Right cardiac atrium (tissue), 5 donors: ENCODE data around the gene ATMIN. TPM values are rescaled to one million over a fixed set of nuclear protein-coding genes. Genes with fewer than 3 reads are reported as not detected.

Experiments
- ATAC-seq, 2 donors: fragments of 200-7000 bp; cut with Tn5 transposase; one replicate each; pipeline versions ENCODE4 v1.8.0 to v1.9.1; 2020; ENCODE audit warnings: moderate library complexity in 2 of 2, mild to moderate bottlenecking in 1 of 2
- DNase-seq, 3 donors: peaks; one replicate each; pipeline ENCODE4 v3.0.0-alpha.2; 2020
- H3K27ac ChIP-seq: one replicate; pipeline ENCODE4 v1.5.1; 2013; ENCODE audit warnings: mild to moderate bottlenecking, low read length, control low read depth, moderate library complexity
- H3K27me3 ChIP-seq: one replicate; pipeline ENCODE4 v1.6.1; 2013; ENCODE audit not compliant: control insufficient read depth, insufficient read depth
- H3K4me1 ChIP-seq: one replicate; pipeline ENCODE4 v1.6.1; 2013; ENCODE audit warnings: low read length; ENCODE audit not compliant: control insufficient read depth, insufficient read depth
- H3K4me3 ChIP-seq: one replicate; pipeline ENCODE4 v1.5.1; 2013; ENCODE audit warnings: low read length, control low read depth
- H3K9me3 ChIP-seq: one replicate; pipeline ENCODE4 v1.6.1; 2013; ENCODE audit warnings: low read length; ENCODE audit not compliant: control insufficient read depth
- WGBS: extraction: QIAGEN DNeasy Blood & Tissue Kit; methylation state at CpG from one replicate; pipeline ENCODE4 v1.1.7; 2013; 5-methylcytosine and 5-hydroxymethylcytosine counted together
- intact Hi-C, 4 donors: fragments of 100-400 bp; cut with DNase I; formaldehyde crosslinking; loops; one replicate each; pipeline versions ENCODE4 v1.11.0 to v1.14.0; 2022 to 2023
- polyA plus RNA-seq: library from polyadenylated mRNA; stranded (reverse); fragments of 200-250 nt; gene quantifications from one replicate; pipeline ENCODE4 v1.2.3, GENCODE V29; 2013
- total RNA-seq, 4 donors: library from RNA; stranded (reverse); fragmentation: NEBNext Ultra II Directional; extraction: Animal tissue kit (Norgen Biotek cat#: 25700); gene quantifications; one replicate each; pipeline ENCODE4 v1.2.1, GENCODE V29; 2021
- donor health status: healthy with polysubstance abuse.
- donor health status: DM: no; HTN: yes; CAD: no.
- donor health status: DM: no; HTN: no; CAD: no.
- donor health status: DM: no; HTN: yes; CAD: no; lungs with severe emphysema.
- donor health status: DM: yes; HTN: yes; CAD: no.

Gene ATMIN
- total and polyA plus RNA-seq, 5 donors: 9.4 to 25.7 (median 21.0) TPM

DNA sequence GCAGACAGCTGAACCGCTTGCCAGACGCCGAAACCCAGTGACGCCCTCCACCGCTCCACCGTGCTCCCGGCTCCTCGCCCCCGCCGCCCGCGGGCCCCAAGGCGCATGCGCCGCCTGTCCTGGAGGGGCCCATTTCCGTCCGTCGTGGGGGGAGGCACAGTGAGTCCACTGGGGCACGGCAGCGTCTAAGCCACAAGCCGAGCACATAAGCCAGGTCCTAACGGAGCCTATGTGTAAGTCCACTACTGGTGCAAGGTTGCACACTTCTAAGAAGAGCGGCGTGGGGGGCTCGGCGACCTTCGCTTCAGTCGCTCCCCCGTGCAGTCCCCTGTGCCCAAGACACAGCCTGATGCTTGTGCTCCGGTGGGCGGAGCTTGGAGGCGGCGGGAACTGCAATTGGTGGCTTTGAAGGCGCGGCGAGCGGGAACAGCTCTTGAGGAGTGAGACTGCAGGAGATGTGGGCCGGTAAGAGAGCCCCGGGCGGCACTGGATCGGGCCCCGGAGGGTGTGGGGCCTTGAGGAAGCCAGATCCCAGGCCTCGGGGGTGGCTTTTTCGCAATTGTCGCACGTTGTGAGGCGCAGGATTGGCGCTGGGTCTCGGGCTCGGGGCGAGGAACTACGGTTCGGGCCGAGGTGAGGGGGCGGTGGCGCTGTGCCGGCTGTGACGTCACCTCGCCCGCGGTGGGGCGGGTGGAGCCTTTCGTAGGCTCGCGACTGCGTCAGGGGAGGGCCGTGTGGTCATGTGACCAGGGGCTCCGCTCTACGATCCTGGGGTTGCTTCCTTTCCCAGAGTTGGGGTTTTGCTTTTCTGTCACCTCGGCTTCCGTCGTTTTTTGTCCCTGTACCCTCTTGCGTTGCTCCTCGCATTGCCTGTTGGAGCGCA is 28.6 kb upstream of the ATMIN start, which contains the start of the genes CENPN and CMC2:
Gene CENPN (plus strand): TSS at position 402 of the 883 bp plus-strand sequence. CDS start 4,726 bp downstream, outside the sequence.
Gene CMC2 (minus strand): TSS at position 73 of the 883 bp plus-strand sequence. CDS start 9,491 bp downstream, outside the sequence.
- peak within 1 kb of the TSS; percentile 79 for H3K27ac ChIP-seq
- H3K4me3 ChIP-seq: peak within 1 kb of the TSS; percentile 63
- H3K27me3 ChIP-seq: no peaks in the 10 kb centered on the region
- peaks cover 6% of the 10 kb centered on the region for H3K4me1 ChIP-seq
- ATAC-seq (peak; percentile 97), DNase-seq (peak; percentile 99 to 100 (median 100))
- no peaks in the 10 kb centered on the region for H3K9me3 ChIP-seq
- under 1% methylated on average over 75 of the region's 75 CpGs for WGBS
- intact Hi-C loops: no loop called here

DNA sequence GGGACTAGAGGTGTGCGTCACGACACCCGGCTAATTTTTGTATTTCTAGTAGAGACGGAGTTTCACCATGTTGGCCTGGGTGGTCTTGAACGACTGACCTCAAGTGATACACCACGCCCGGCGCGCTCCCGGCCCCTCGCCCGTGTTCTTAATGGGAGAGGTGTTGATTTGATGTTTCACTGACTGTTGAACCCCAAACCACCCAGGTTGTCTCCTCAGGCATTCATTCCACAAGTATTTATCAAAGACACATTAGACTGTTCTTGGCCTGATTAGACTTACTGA is 27.2 kb upstream of the ATMIN start:
- Histone ChIP-seq H3K4me1 (peaks cover 6% of the 10 kb centered on the region), H3K27ac (no peak overlapping the region), H3K4me3 (no peak overlapping the region), H3K27me3 (no peaks in the 10 kb centered on the region), H3K9me3 (no peaks in the 10 kb centered on the region)
- intact Hi-C loops: no loop called here
- WGBS: 92% methylated on average over 12 of the region's 12 CpGs
- DNase-seq (peak in 2 of 3 donors; percentile 57 to 60), ATAC-seq (no peak)

DNA sequence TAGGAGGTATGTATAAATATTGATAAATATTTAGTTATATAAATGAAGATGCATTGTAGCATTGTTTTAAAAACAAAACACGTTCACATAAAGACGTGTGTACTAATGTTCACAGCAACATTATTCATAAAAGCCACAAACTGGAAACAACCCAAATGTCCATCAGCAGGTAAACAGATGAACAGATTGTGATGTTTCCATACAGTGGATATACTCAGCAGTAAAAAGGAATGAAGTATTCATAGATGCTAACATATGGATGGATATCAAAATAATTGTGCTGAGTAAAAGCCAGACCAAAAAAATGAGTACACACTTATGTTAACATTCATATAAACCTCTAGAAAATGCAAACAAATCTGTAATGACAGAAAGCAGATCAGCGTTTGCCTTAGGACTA is 22.7 kb upstream of the ATMIN start:
- ATAC-seq: no peak
- no peaks in the 10 kb centered on the region for H3K9me3 ChIP-seq

DNA sequence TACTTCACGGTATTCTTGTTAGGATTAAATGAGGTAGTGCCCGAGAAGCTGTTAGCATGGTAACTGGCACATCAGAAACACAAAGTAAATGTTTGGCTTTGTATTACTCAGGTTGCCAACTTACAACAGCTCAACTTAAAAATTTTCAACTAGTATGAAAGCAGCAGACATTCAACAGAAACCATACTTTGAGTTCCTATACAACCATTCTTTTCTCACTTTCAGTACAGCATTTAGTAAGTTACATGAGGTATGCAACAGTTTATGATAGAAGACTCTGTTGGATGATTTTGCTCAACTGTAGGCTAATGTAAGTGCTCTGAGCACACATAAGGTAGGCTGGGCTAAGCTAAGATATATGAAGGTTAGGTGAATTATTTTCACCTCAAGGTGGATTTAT is 21.0 kb upstream of the ATMIN start:
- DNase-seq (no peak), ATAC-seq (no peak)
- Histone ChIP-seq H3K27ac (no peak overlapping the region), H3K4me3 (no peak overlapping the region), H3K4me1 (no peaks in the 10 kb centered on the region), H3K27me3 (no peaks in the 10 kb centered on the region), H3K9me3 (no peaks in the 10 kb centered on the region)
- intact Hi-C loops: no loop called here
- 91% methylated on average over 2 of the region's 2 CpGs for WGBS

More for the DNA sequence above, 22.7 kb upstream of the ATMIN start:
- no peak for DNase-seq
- intact Hi-C loops: no loop called here
- no peaks in the 10 kb centered on the region for H3K27me3 ChIP-seq
- no peaks in the 10 kb centered on the region for H3K4me1 ChIP-seq
- WGBS: 91% methylated on average over 3 of the region's 3 CpGs
- H3K27ac ChIP-seq: no peak overlapping the region
- H3K4me3 ChIP-seq: no peak overlapping the region

DNA sequence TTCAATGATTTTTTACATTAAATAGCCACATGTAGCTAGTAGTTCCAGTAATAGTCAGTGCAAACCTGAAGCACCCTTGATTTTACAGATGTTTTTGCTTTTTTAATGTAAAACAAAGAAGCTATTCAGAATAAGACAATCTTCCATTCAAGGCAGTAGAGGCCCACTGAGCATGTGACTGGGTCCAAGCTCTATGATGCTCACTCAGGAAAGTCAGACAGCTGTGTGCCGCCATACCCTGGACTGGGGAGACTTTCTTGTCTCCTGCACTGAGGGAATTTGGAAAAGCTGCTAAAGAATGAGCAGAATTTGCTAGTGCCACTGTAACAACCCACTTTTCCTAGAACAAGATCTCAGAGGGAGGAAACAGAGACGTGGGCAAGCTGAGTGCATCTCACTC is 17.1 kb upstream of the ATMIN start:
- intact Hi-C loops: no loop called here

DNA sequence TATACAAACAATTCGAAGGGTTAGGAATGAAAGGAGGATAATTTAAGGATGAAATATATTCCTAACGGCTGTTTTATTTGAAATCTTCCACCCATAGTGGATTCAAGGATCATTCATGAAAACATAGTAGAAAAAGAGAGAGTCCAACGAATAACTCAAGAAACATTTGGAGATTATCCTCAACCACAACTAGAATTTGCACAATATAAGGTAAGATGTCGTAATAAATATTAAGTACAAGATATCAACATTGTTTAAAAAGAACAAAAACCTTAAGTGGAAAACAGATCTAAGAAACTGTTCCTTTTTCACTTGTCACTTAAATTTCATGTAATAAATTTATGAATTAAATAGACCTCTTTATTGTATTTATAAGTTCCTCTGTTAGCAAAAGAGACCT is 9.2 kb upstream of the ATMIN start:
- H3K9me3 ChIP-seq: no peaks in the 10 kb centered on the region
- ATAC-seq (no peak), DNase-seq (no peak)
- 95% methylated on average over 4 of the region's 4 CpGs for WGBS
- intact Hi-C loops: no loop called here
- H3K4me3 ChIP-seq: no peak overlapping the region
- no peaks in the 10 kb centered on the region for H3K4me1 ChIP-seq
- H3K27me3 ChIP-seq: no peaks in the 10 kb centered on the region
- no peak overlapping the region for H3K27ac ChIP-seq

More for the DNA sequence above, 17.1 kb upstream of the ATMIN start:
- Histone ChIP-seq H3K4me1 (no peaks in the 10 kb centered on the region), H3K27ac (no peak overlapping the region), H3K27me3 (no peaks in the 10 kb centered on the region), H3K9me3 (no peaks in the 10 kb centered on the region), H3K4me3 (no peak overlapping the region)
- DNase-seq (no peak), ATAC-seq (no peak)
- WGBS: 95% methylated on average over 2 of the region's 2 CpGs

DNA sequence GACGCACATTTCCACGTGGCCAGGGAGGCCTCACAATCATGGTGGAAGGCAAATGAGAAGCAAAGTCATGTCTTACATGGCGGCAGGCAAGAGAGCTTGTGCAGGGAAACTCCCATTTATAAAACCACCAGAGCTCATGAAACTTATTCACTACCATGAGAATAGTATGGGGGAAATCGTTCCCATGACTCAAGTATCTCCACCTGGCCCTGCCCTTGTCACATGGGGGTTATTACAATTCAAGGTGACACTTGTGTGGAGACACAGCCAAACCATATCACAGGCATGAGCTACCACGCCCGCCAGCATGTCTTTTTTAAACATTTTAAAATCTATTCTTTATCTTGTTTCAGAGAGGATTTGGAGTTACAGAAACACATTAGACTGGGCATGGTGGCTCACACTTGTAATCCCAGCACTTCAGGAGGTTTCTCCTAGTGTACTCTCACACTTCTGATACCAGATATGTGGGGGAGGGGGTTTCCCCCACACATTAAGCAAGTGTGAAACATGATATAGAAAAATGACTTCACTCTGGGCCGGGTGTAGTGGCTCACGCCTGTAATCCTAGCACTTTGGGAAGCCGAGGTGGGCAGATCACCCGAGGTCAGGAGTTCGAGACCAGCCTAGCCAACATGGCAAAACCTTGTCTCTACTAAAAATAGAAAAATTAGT is 5.6 kb upstream of the ATMIN start:
- no peaks in the 10 kb centered on the region for H3K9me3 ChIP-seq
- H3K27ac ChIP-seq: no peak overlapping the region
- ATAC-seq (no peak), DNase-seq (no peak)
- intact Hi-C loops: no loop called here
- no peak overlapping the region for H3K4me3 ChIP-seq
- H3K27me3 ChIP-seq: no peaks in the 10 kb centered on the region
- H3K4me1 ChIP-seq: no peaks in the 10 kb centered on the region
- 84% methylated on average over 11 of the region's 11 CpGs for WGBS

DNA sequence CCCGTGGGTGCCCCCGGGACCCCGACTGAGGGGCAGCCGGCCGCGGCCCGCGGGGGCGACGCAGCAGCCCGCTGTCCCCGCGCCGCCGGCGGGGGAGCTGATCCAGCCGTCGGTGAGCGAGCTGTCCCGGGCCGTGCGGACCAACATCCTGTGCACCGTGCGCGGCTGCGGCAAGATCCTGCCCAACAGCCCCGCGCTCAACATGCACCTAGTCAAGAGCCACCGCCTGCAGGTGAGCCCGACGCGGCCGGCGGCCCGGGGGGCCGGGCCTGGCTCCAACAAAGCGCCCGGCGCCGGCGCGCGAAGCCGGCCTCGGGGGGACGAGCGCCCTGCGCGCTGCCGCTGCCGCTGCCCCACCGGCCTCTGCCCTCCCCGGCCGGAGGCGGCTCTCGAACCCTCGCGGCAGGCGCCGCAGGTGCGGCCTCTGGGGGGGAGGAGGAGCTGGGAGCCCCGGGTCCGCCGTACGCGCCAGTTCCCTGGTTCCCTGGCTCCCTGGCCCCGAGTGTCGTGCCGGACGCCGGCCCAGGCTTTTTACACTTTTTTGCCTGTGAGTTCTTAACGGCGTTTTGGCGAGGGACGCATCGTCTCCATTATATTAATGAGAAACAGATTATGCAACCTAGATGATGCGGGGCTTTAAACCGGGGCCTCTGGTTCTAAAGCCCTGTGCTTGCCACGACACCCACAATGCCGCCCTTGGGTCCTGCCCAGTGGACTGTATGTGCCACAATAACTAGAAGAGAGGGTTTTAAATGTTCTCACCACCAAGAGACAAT is 521 bp downstream of the ATMIN start:
- under 1% methylated on average over 80 of the region's 80 CpGs for WGBS
- no peaks in the 10 kb centered on the region for H3K9me3 ChIP-seq

DNA sequence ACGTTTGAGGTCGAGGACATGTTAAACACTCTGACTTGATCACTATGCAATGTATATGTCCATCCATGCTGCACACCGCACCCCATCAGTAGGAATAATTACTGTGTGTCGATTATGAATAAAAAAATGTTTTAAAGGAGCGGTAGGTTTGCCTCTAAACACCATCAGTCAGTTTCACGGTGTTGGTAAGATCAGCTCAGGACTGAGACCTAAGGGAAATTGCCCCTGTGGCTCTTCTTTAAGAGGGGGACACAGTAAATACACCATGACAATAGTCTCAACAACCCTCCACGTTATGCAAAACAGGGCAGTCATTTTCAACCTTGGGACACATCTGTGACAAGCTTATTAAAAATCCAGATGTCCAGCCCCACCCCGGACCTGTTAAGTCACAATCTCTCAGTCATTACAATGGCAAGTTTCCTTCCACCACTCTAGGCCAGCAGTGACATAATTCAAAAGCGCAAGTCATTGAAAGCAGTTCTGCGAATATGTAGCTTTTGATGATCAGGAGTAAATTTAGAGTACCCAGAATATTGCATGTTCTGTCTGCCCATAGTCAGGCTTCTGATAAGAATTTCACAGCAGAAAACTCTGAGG is 1.2 kb downstream of the ATMIN start:
- 25% methylated on average over 10 of the region's 10 CpGs for WGBS
- H3K4me3 ChIP-seq: peak overlapping the region; percentile 95
- H3K4me1 ChIP-seq: peaks cover 2% of the 10 kb centered on the region
- ATAC-seq (peak in 1 of 2 donors; percentile 37), DNase-seq (no peak)
- H3K27ac ChIP-seq: no peak overlapping the region
- intact Hi-C loops: no loop called here
- no peaks in the 10 kb centered on the region for H3K9me3 ChIP-seq
- H3K27me3 ChIP-seq: no peaks in the 10 kb centered on the region

More for the DNA sequence above, 521 bp downstream of the ATMIN start:
- peak overlapping the region; percentile 95 for H3K4me3 ChIP-seq
- DNase-seq: peak; percentile 38 to 80 (median 70)
- peaks cover 2% of the 10 kb centered on the region for H3K4me1 ChIP-seq
- H3K27ac ChIP-seq: peak overlapping the region; percentile 86
- intact Hi-C loops: no loop called here
- no peaks in the 10 kb centered on the region for H3K27me3 ChIP-seq
- peak; percentile 43 to 47 for ATAC-seq

DNA sequence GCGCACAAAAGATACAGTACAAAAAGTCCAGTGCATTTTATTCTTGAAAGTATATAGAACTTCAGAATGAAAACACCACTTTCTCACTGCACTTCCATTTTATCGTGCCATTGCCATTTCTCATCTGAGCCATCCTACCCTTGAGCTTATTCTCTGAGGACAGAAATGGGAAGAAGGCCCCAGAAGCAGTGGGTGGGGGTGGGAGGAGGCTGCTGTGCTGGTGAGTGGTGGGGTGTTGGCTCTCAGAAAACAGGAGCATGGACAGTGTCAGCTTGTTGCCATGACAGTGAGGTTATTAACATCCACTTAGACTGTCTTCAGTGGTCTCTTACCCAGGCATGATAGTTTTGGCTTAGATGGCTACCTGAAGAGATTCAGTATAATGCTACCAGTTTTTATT is 4.5 kb downstream of the ATMIN start:
- ATAC-seq: no peak
- intact Hi-C loops: no loop called here

More for the DNA sequence above, 4.5 kb downstream of the ATMIN start:
- 92% methylated on average over 2 of the region's 2 CpGs for WGBS
- no peak overlapping the region for H3K27ac ChIP-seq
- H3K4me1 ChIP-seq: peaks cover 2% of the 10 kb centered on the region
- no peaks in the 10 kb centered on the region for H3K9me3 ChIP-seq
- no peak overlapping the region for H3K4me3 ChIP-seq
- no peak for DNase-seq
- H3K27me3 ChIP-seq: no peaks in the 10 kb centered on the region
